ENCODE measurements around the gene PCMT1.

Gene PCMT1

GRCh38 chr6:149856256-149856994 is 106.9 kb downstream of the PCMT1 start:
- no peak for DNase-seq

- no peak for DNase-seq
These were observed 108.0 kb downstream of the PCMT1 start for GRCh38 chr6:149857541-149857940.

- DNase-seq: peak; percentile 22
These were observed 109.8 kb downstream of the PCMT1 start for GRCh38 chr6:149859368-149859767.

GRCh38 chr6:149859938-149860337 is 110.4 kb downstream of the PCMT1 start:
- no peak for DNase-seq

- DNase-seq: no peak
These were observed 110.9 kb downstream of the PCMT1 start for GRCh38 chr6:149860513-149860833.
